ENCODE measurements around the gene TRPM4.
"Not testable (repeated sequence)": the region's sequence is repeated elsewhere in the genome, so short reads cannot be mapped to it uniquely, and the experiment has no call there.

The TRPM4 gene

GRCh38 chr19:49190781-49191180 lies 33.2 kb downstream of the TRPM4 start:
- DNase-seq (ENCODE audit: low read depth): no peak

- no peak for DNase-seq (ENCODE audit: low read depth)
These were observed 36.3 kb downstream of the TRPM4 start for GRCh38 chr19:49193822-49194394.

GRCh38 chr19:49194408-49194807 lies 36.8 kb downstream of the TRPM4 start:
- DNase-seq (ENCODE audit: low read depth): no peak

GRCh38 chr19:49196527-49197240 lies 39.1 kb downstream of the TRPM4 start:
- no peak for DNase-seq (ENCODE audit: low read depth)

- DNase-seq (ENCODE audit: low read depth): no peak
These were observed 42.8 kb downstream of the TRPM4 start for GRCh38 chr19:49200238-49200862.

GRCh38 chr19:49201042-49201441 lies 43.5 kb downstream of the TRPM4 start:
- DNase-seq (ENCODE audit: low read depth): no peak

GRCh38 chr19:49205114-49205513 lies 47.5 kb downstream of the TRPM4 start:
- DNase-seq (ENCODE audit: low read depth): no peak

- not testable (repeated sequence) for DNase-seq (ENCODE audit: low read depth)
These were observed 51.9 kb downstream of the TRPM4 start for GRCh38 chr19:49209502-49209901.

- peak; percentile 48 for DNase-seq (ENCODE audit: low read depth)
These were observed 52.7 kb downstream of the TRPM4 start for GRCh38 chr19:49210108-49210900.

GRCh38 chr19:49210901-49211451 lies 53.4 kb downstream of the TRPM4 start:
- DNase-seq (ENCODE audit: low read depth): no peak

- DNase-seq (ENCODE audit: low read depth): no peak
These were observed 54.6 kb downstream of the TRPM4 start for GRCh38 chr19:49212016-49212701.

GRCh38 chr19:49213791-49214190 lies 56.2 kb downstream of the TRPM4 start:
- no peak for DNase-seq (ENCODE audit: low read depth)

- DNase-seq (ENCODE audit: low read depth): no peak
These were observed 57.1 kb downstream of the TRPM4 start for GRCh38 chr19:49214701-49215100.

GRCh38 chr19:49216071-49216470 lies 58.5 kb downstream of the TRPM4 start:
- DNase-seq (ENCODE audit: low read depth): no peak

- no peak for DNase-seq (ENCODE audit: low read depth)
These were observed 59.8 kb downstream of the TRPM4 start for GRCh38 chr19:49217382-49217781.

GRCh38 chr19:49222011-49222410 lies 64.4 kb downstream of the TRPM4 start:
- no peak for DNase-seq (ENCODE audit: low read depth)

GRCh38 chr19:49222528-49222927 lies 64.9 kb downstream of the TRPM4 start:
- no peak for DNase-seq (ENCODE audit: low read depth)

GRCh38 chr19:49223472-49223871 lies 65.9 kb downstream of the TRPM4 start:
- DNase-seq (ENCODE audit: low read depth): no peak

GRCh38 chr19:49224441-49224840 lies 66.8 kb downstream of the TRPM4 start:
- DNase-seq (ENCODE audit: low read depth): not testable (repeated sequence)

GRCh38 chr19:49224879-49225278 lies 67.3 kb downstream of the TRPM4 start:
- DNase-seq (ENCODE audit: low read depth): no peak

GRCh38 chr19:49229416-49229815 lies 71.8 kb downstream of the TRPM4 start:
- no peak for DNase-seq (ENCODE audit: low read depth)

- no peak for DNase-seq (ENCODE audit: low read depth)
These were observed 73.8 kb downstream of the TRPM4 start for GRCh38 chr19:49231389-49231788.

Measured in activated T-cell treated with anti-CD3 and anti-CD28 coated beads for 48 hours (primary cell).